Aorta (tissue), 5 donors: ENCODE measurements around the gene HSPA14. TPM values are rescaled to one million over a fixed set of nuclear protein-coding genes. Genes with fewer than 3 reads are reported as not detected.
"Not testable (repeated sequence)": the region's sequence is repeated elsewhere in the genome, so short reads cannot be mapped to it uniquely, and the experiment has no call there.

Source experiments
- ATAC-seq: fragments of 200-7000 bp; cut with Tn5 transposase; one replicate; pipeline ENCODE4 v1.9.1; 2022; ENCODE audit warnings: moderate library complexity; ENCODE audit not compliant: low FRiP score
- DNase-seq, 2 donors: peaks; one replicate each; pipeline ENCODE4 v3.0.0-alpha.2; 2020
- H3K27ac ChIP-seq, 2 donors: one replicate each; pipeline ENCODE4 v1.5.1; 2013; ENCODE audit warnings: low read length in 2 of 2, mild to moderate bottlenecking in 2 of 2, moderate library complexity in 2 of 2, control low read depth in 1 of 2, inconsistent platforms in 1 of 2, low read depth in 1 of 2
- H3K27me3 ChIP-seq, 2 donors: one replicate each; pipeline ENCODE4 v1.6.1; 2013; ENCODE audit warnings: control low read depth in 1 of 2, low read length in 1 of 2, mild to moderate bottlenecking in 1 of 2, moderate library complexity in 1 of 2; ENCODE audit not compliant: insufficient read depth in 2 of 2, control insufficient read depth in 1 of 2
- H3K36me3 ChIP-seq, 2 donors: one replicate each; pipeline ENCODE4 v1.6.1; 2013; ENCODE audit warnings: control low read depth in 1 of 2, low read length in 1 of 2, mild to moderate bottlenecking in 1 of 2; ENCODE audit not compliant: insufficient read depth in 2 of 2, control insufficient read depth in 1 of 2
- H3K4me1 ChIP-seq, 2 donors: one replicate each; pipeline ENCODE4 v1.6.1; 2013; ENCODE audit warnings: low read length in 2 of 2, control low read depth in 1 of 2, mild to moderate bottlenecking in 1 of 2, moderate library complexity in 1 of 2; ENCODE audit not compliant: insufficient read depth in 2 of 2, control insufficient read depth in 1 of 2
- H3K4me3 ChIP-seq, 2 donors: one replicate each; pipeline ENCODE4 v1.5.1; 2013; ENCODE audit warnings: low read length in 2 of 2, control low read depth in 1 of 2, mild to moderate bottlenecking in 1 of 2
- H3K9me3 ChIP-seq: one replicate; pipeline ENCODE4 v1.6.1; 2013; ENCODE audit warnings: mild to moderate bottlenecking, low read length; ENCODE audit not compliant: control insufficient read depth
- WGBS, 2 donors: extraction: QIAGEN DNeasy Blood & Tissue Kit; methylation state at CpG; one replicate each; pipeline ENCODE4 v1.1.7; 2013; 5-methylcytosine and 5-hydroxymethylcytosine counted together
- intact Hi-C, 2 donors: fragments of 100-400 bp; cut with DNase I; formaldehyde crosslinking; loops; one replicate each; pipeline versions ENCODE4 v1.14.2 to v1.15.0; 2022
- polyA plus RNA-seq, 2 donors: library from polyadenylated mRNA; stranded (reverse); fragments of 200-250 nt; gene quantifications; one replicate each; pipeline ENCODE4 v1.2.3, GENCODE V29; 2013
- total RNA-seq, 2 donors: library from RNA; stranded (reverse); fragmentation: NEBNext Ultra II Directional; extraction: Animal tissue kit (Norgen Biotek cat#: 25700); gene quantifications; one replicate each; pipeline ENCODE4 v1.2.1, GENCODE V29; 2021
- donor health status: healthy with polysubstance abuse.
- donor health status: Bipolar disorder and iron deficiency.
- donor health status: DM: no; HTN: no; CAD: no.
- donor health status: DM: no; HTN: no; CAD: no.
- donor health status: DM: yes; HTN: yes; CAD: no.

The HSPA14 gene
- total and polyA plus RNA-seq, 4 donors, result 7.3 to 11.7 (median 11.5) TPM

GRCh38 chr10:14844948-14845347 lies 6.8 kb downstream of the HSPA14 start:
- Histone ChIP-seq H3K27me3 (no peaks in the 10 kb centered on the region), H3K27ac (no peak overlapping the region), H3K4me3 (no peak overlapping the region), H3K36me3 (peaks cover 4 to 11% of the 10 kb centered on the region in 2 donors), H3K9me3 (no peaks in the 10 kb centered on the region), H3K4me1 (no peaks in the 10 kb centered on the region)
- intact Hi-C loops, result loop anchor here in 1 of 2 donors (5.0 kb wide), 1 partner anchor 308 kb away; no protein-coding TSS in a partner anchor
- 70 to 76% methylated on average over 2 of the region's 2 CpGs for WGBS, 2 donors
- no peak for ATAC-seq
- DNase-seq, result no peak

- H3K4me1 ChIP-seq, result no peaks in the 10 kb centered on the region
- no peak overlapping the region for H3K27ac ChIP-seq
- intact Hi-C loops, result no loop called here
- WGBS, 2 donors, result 83 to 87% methylated on average over 3 of the region's 3 CpGs
- no peak for DNase-seq
- H3K9me3 ChIP-seq, result no peaks in the 10 kb centered on the region
- no peaks in the 10 kb centered on the region for H3K27me3 ChIP-seq
- no peak for ATAC-seq
- H3K4me3 ChIP-seq, result no peak overlapping the region
- peaks cover 5 to 6% of the 10 kb centered on the region in 2 donors for H3K36me3 ChIP-seq
Observed at GRCh38 chr10:14852236-14852635, 14.1 kb downstream of the HSPA14 start.

- 84 to 92% methylated on average over 1 of the region's 1 CpG for WGBS, 2 donors
- Histone ChIP-seq H3K36me3 (peaks cover 0 to 6% of the 10 kb centered on the region in 2 donors), H3K4me1 (no peaks in the 10 kb centered on the region), H3K9me3 (no peaks in the 10 kb centered on the region), H3K27ac (no peak overlapping the region), H3K27me3 (no peaks in the 10 kb centered on the region), H3K4me3 (no peak overlapping the region)
- ATAC-seq (no peak), DNase-seq (no peak)
- intact Hi-C loops, result no loop called here
Observed at GRCh38 chr10:14855453-14855852, 17.3 kb downstream of the HSPA14 start.

- Histone ChIP-seq H3K27me3 (no peaks in the 10 kb centered on the region), H3K4me3 (no peak overlapping the region), H3K27ac (no peak overlapping the region), H3K9me3 (no peaks in the 10 kb centered on the region), H3K36me3 (peaks cover 3 to 9% of the 10 kb centered on the region in 2 donors), H3K4me1 (no peaks in the 10 kb centered on the region)
- no peak for DNase-seq
- ATAC-seq, result no peak
- intact Hi-C loops, result no loop called here
- WGBS, 2 donors, result 92 to 94% methylated on average over 6 of the region's 6 CpGs
Observed at GRCh38 chr10:14858338-14858960, 20.3 kb downstream of the HSPA14 start.

- H3K27ac ChIP-seq, result no peak overlapping the region
- no peak overlapping the region for H3K4me3 ChIP-seq
- DNase-seq (no peak), ATAC-seq (no peak)
- 84 to 85% methylated on average over 5 of the region's 5 CpGs for WGBS, 2 donors
- H3K27me3 ChIP-seq, result no peaks in the 10 kb centered on the region
- no peaks in the 10 kb centered on the region for H3K9me3 ChIP-seq
- H3K4me1 ChIP-seq, result no peaks in the 10 kb centered on the region
- intact Hi-C loops, result no loop called here
- peaks cover 4 to 9% of the 10 kb centered on the region in 2 donors for H3K36me3 ChIP-seq
Observed at GRCh38 chr10:14859043-14859442, 20.9 kb downstream of the HSPA14 start.

GRCh38 chr10:14859775-14860174 lies 21.7 kb downstream of the HSPA14 start:
- Histone ChIP-seq H3K4me3 (no peak overlapping the region), H3K4me1 (no peaks in the 10 kb centered on the region), H3K27me3 (no peaks in the 10 kb centered on the region), H3K36me3 (peaks cover 4 to 9% of the 10 kb centered on the region in 2 donors), H3K27ac (no peak overlapping the region), H3K9me3 (no peaks in the 10 kb centered on the region)
- DNase-seq, result no peak
- intact Hi-C loops, result no loop called here
- ATAC-seq, result no peak

- Histone ChIP-seq H3K4me1 (no peaks in the 10 kb centered on the region), H3K9me3 (no peaks in the 10 kb centered on the region), H3K4me3 (no peak overlapping the region), H3K36me3 (peaks cover 4 to 9% of the 10 kb centered on the region in 2 donors), H3K27ac (no peak overlapping the region), H3K27me3 (no peaks in the 10 kb centered on the region)
- WGBS, 2 donors, result 82 to 89% methylated on average over 1 of the region's 1 CpG
- no peak for ATAC-seq
- intact Hi-C loops, result no loop called here
- DNase-seq, result no peak
Observed at GRCh38 chr10:14860791-14861190, 22.7 kb downstream of the HSPA14 start.

- H3K4me3 ChIP-seq, H3K4me1 ChIP-seq, DNase-seq, H3K27ac ChIP-seq, H3K36me3 ChIP-seq, intact Hi-C loops, H3K9me3 ChIP-seq, ATAC-seq, H3K27me3 ChIP-seq: not testable (repeated sequence)
- 95 to 98% methylated on average over 6 of the region's 6 CpGs for WGBS, 2 donors
Observed at GRCh38 chr10:14864466-14864865, 26.4 kb downstream of the HSPA14 start.

- H3K36me3 ChIP-seq, H3K9me3 ChIP-seq, intact Hi-C loops, DNase-seq, H3K27ac ChIP-seq, H3K4me1 ChIP-seq, H3K27me3 ChIP-seq, ATAC-seq, H3K4me3 ChIP-seq: not testable (repeated sequence)
- WGBS, 2 donors, result 100% methylated on average over 3 of the region's 3 CpGs
Observed at GRCh38 chr10:14864871-14865270, 26.8 kb downstream of the HSPA14 start.
